Measurements from ENCODE around the gene SMC1B. TPM values are rescaled to one million over a fixed set of nuclear protein-coding genes. Genes with fewer than 3 reads are reported as not detected.
A peak's percentile ranks its signal among the peaks of the same experiment; 100 is the strongest.

Gene SMC1B
- total RNA-seq, 4 donors from 2014 or later = not detected

- no peak for TF ChIP-seq CTCF (IDR thresholded peaks at IDR 0.05)
- no peak for TF ChIP-seq EP300 (IDR thresholded peaks at IDR 0.05; ENCODE audit: low read depth)
- no peak for TF ChIP-seq POLR2AphosphoS5 (IDR thresholded peaks at IDR 0.05)
- no peak for TF ChIP-seq POLR2A (IDR thresholded peaks at IDR 0.05)
- 90 to 92% methylated on average over 6 to 8 of the region's 8 CpGs for WGBS, 2 donors (ENCODE audit: low coverage in 1 of 2)
- DNase-seq = no peak
- Histone ChIP-seq H3K27me3 (no peaks in the 10 kb centered on the region), H3K4me1 (peaks cover 0 to 3% (median 0%) of the 10 kb centered on the region in 4 donors), H3K4me3 (no peak overlapping the region), H3K9me3 (no peaks in the 10 kb centered on the region), H3K36me3 (no peaks in the 10 kb centered on the region), H3K27ac (peak overlapping the region in 2 of 4 donors; percentile 58 to 74)
- in situ Hi-C loops (cut with MboI; ENCODE audit: low pct_ligation_motif_present in 1 of 4, low pct_unique_long_range_greater_than_20kb in 1 of 4, low sequenced_read_pairs in 3 of 4) = no loop called here
- intact Hi-C loops (cut with DNase I; ENCODE audit: low total_unique reads) = no loop called here
These were observed 45.8 kb upstream of the SMC1B start for GRCh38 chr22:45459235-45459634.

GRCh38 chr22:45458532-45458931 lies 45.1 kb upstream of the SMC1B start:
- Histone ChIP-seq H3K27ac (no peak overlapping the region), H3K27me3 (no peaks in the 10 kb centered on the region), H3K4me3 (no peak overlapping the region), H3K36me3 (no peaks in the 10 kb centered on the region), H3K4me1 (peaks cover 0 to 3% (median 0%) of the 10 kb centered on the region in 4 donors), H3K9me3 (no peaks in the 10 kb centered on the region)
- WGBS, 2 donors (ENCODE audit: low coverage in 1 of 2) = 96% methylated on average over 13 of the region's 13 CpGs; no CpG with 5 or more reads in 1 of the 2 donors
- in situ Hi-C loops (cut with MboI; ENCODE audit: low pct_ligation_motif_present in 1 of 4, low pct_unique_long_range_greater_than_20kb in 1 of 4, low sequenced_read_pairs in 3 of 4) (no loop called here), intact Hi-C loops (cut with DNase I; ENCODE audit: low total_unique reads) (no loop called here)
- DNase-seq = no peak
- no peak for TF ChIP-seq EP300 (IDR thresholded peaks at IDR 0.05; ENCODE audit: low read depth)
- no peak for TF ChIP-seq CTCF (IDR thresholded peaks at IDR 0.05)
- no peak for TF ChIP-seq POLR2A (IDR thresholded peaks at IDR 0.05)
- TF ChIP-seq POLR2AphosphoS5 (IDR thresholded peaks at IDR 0.05) = no peak

GRCh38 chr22:45456811-45457210 lies 43.4 kb upstream of the SMC1B start:
- no peak overlapping the region for H3K27ac ChIP-seq
- in situ Hi-C loops (cut with MboI; ENCODE audit: low pct_ligation_motif_present in 1 of 4, low pct_unique_long_range_greater_than_20kb in 1 of 4, low sequenced_read_pairs in 3 of 4) = no loop called here
- H3K4me3 ChIP-seq = no peak overlapping the region
- no peak for DNase-seq
- no peaks in the 10 kb centered on the region for H3K27me3 ChIP-seq
- TF ChIP-seq EP300 (IDR thresholded peaks at IDR 0.05; ENCODE audit: low read depth) = no peak
- WGBS, 2 donors (ENCODE audit: low coverage in 1 of 2) = 85 to 86% methylated on average over 2 to 8 of the region's 8 CpGs
- H3K4me1 ChIP-seq = peaks cover 0 to 4% (median 0%) of the 10 kb centered on the region in 4 donors
- intact Hi-C loops (cut with DNase I; ENCODE audit: low total_unique reads) = no loop called here
- no peaks in the 10 kb centered on the region for H3K9me3 ChIP-seq
- no peaks in the 10 kb centered on the region for H3K36me3 ChIP-seq

GRCh38 chr22:45455621-45456020 lies 42.2 kb upstream of the SMC1B start:
- peaks cover 0 to 8% (median 0%) of the 10 kb centered on the region in 4 donors for H3K4me1 ChIP-seq
- 87% methylated on average over 4 of the region's 4 CpGs; no CpG with 5 or more reads in 1 of the 2 donors for WGBS, 2 donors (ENCODE audit: low coverage in 1 of 2)
- TF ChIP-seq EP300 (IDR thresholded peaks at IDR 0.05; ENCODE audit: low read depth) (no peak), POLR2A (IDR thresholded peaks at IDR 0.05) (no peak), CTCF (IDR thresholded peaks at IDR 0.05) (no peak), POLR2AphosphoS5 (IDR thresholded peaks at IDR 0.05) (no peak)
- no peak overlapping the region for H3K4me3 ChIP-seq
- no peaks in the 10 kb centered on the region for H3K36me3 ChIP-seq
- H3K27ac ChIP-seq = no peak overlapping the region
- DNase-seq = no peak
- intact Hi-C loops (cut with DNase I; ENCODE audit: low total_unique reads) = no loop called here
- H3K9me3 ChIP-seq = no peaks in the 10 kb centered on the region
- H3K27me3 ChIP-seq = no peaks in the 10 kb centered on the region
- in situ Hi-C loops (cut with MboI; ENCODE audit: low pct_ligation_motif_present in 1 of 4, low pct_unique_long_range_greater_than_20kb in 1 of 4, low sequenced_read_pairs in 3 of 4) = no loop called here

- Histone ChIP-seq H3K4me1 (peaks cover 0 to 8% (median 0%) of the 10 kb centered on the region in 4 donors), H3K27me3 (no peaks in the 10 kb centered on the region), H3K9me3 (no peaks in the 10 kb centered on the region), H3K36me3 (no peaks in the 10 kb centered on the region), H3K4me3 (no peak overlapping the region), H3K27ac (no peak overlapping the region)
- 74 to 81% methylated on average over 3 to 14 of the region's 14 CpGs for WGBS, 2 donors (ENCODE audit: low coverage in 1 of 2)
- DNase-seq = no peak
- TF ChIP-seq POLR2A (IDR thresholded peaks at IDR 0.05) = no peak
- no peak for TF ChIP-seq POLR2AphosphoS5 (IDR thresholded peaks at IDR 0.05)
- no peak for TF ChIP-seq EP300 (IDR thresholded peaks at IDR 0.05; ENCODE audit: low read depth)
- no peak for TF ChIP-seq CTCF (IDR thresholded peaks at IDR 0.05)
- in situ Hi-C loops (cut with MboI; ENCODE audit: low pct_ligation_motif_present in 1 of 4, low pct_unique_long_range_greater_than_20kb in 1 of 4, low sequenced_read_pairs in 3 of 4) (no loop called here), intact Hi-C loops (cut with DNase I; ENCODE audit: low total_unique reads) (no loop called here)
These were observed 41.8 kb upstream of the SMC1B start for GRCh38 chr22:45455212-45455611.

Data from transverse colon (tissue), 4 donors.